GM21447 (cell line): ENCODE results near the gene STAG1.
"Not testable (repeated sequence)": the region's sequence is repeated elsewhere in the genome, so short reads cannot be mapped to it uniquely, and the experiment has no call there.

ENCODE experiments used
- ATAC-seq: cut with Tn5 transposase; IDR thresholded peaks from one replicate; pipeline ENCODE4 v1.9.1; 2021; ENCODE audit not compliant: unreplicated experiment

Gene STAG1

DNA sequence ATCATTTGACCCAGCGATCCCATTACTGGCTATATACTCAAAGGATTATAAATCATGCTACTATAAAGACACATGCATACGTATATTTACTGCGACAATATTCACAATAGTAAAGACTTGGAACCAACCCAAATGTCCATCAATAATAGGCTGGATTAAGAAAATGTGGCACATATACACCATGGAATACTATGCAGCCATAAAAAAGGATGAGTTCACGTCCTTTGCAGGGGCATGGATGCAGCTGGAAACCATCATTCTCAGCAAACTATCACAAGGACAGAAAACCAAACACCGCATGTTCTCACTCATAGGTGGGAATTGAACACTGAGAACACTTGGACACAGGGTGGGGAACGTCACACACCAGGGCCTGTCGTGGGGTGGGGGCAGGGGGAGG is 237.6 kb downstream of the STAG1 start:
- not testable (repeated sequence) for ATAC-seq

DNA sequence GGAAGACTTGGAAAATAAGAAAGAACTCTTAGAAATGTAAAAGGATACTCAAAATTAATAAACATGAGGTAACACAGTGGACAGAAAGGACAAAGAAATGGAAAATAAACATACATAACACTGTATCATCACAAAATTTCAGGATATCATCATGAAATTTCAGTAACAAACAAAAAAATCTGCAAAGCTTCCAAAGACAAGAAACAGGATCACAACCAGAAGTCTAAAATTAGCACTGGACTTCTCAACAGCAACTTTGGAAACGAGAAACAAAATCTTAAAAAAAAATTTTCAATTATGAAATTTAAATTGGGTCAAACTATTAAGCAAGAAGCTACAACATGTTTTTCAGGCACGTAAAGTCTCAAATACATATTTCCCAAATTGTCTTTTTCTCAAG is 238.8 kb downstream of the STAG1 start:
- no peak for ATAC-seq

DNA sequence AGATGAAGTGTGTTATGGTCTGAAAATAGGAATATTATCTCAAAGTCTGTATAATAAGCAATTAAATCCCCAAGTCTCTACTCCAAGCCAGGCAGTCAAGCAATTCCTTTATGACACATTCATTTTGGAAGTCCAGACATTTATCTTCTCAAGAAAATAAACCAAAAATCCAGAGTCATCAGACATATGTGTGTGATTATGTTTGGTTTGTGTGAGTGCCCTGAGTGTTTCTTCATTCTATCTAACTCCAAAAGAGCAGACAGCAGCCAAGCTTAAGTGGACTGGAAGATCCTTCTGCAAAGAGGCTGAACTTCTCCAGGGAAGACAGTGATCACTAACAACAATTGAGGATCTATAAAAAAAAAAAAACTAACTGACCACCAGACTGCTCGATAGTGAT is 239.8 kb downstream of the STAG1 start:
- no peak for ATAC-seq

DNA sequence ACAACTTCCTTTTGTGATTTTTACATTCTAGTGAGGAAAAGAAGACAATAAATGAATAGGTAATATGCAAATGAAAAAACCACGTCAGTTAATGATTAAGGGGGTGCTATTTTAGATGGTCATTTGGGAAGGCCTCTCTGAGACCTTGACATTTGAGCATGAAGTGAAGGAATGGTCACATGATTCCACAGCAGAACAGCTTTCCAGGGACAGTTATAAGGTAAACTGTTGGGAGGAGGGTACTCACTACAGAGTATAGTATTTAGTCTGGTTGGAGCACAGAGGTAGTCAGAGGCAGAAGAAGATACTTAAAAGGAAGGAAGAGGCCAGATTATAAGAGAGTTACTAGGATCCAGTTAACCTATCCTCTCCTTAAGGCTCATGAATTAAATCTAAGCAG is 246.5 kb downstream of the STAG1 start:
- no peak for ATAC-seq

DNA sequence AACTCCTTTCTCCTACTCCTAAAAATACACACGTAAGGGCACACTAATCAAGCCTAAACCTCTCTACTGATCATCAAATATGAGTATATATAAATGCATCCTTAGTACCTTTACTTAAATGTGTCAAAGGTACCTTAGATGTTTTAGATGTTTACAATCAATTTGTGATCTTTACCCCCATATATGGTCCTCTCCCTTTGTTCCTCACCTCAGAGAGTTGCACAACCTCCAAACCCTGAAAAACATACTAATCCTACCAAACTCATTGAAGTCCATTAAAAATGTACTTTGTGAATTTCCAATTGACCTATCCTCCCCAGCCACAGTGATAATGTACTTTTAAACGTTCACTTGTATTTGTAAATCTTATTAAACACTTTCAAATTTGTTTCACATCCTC is 249.1 kb downstream of the STAG1 start:
- ATAC-seq, result no peak

DNA sequence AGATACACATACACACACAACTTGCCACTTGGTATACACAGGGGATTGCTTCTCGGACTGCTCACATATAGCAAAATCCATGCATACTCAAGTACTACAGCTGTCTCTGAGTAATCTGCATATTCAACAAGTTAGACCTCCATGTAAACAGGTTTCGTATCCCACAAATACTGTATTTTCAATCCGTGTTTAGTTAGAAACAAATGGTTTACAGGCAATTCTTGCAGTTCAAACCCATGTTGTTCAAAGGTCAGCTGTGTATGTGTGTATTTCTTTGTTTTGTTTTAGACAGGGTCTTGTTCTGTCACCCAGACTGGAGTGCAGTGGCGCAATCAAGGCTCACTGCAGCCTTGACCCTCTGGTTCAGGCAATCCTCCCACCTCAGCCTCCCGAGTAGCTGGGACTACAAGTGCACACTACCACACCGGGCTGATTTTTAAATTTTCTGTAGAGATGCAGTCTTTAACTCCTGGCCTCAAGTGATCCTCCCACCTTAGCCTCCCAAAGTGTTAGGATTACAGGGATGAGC is 253.2 kb downstream of the STAG1 start:
- no peak for ATAC-seq

DNA sequence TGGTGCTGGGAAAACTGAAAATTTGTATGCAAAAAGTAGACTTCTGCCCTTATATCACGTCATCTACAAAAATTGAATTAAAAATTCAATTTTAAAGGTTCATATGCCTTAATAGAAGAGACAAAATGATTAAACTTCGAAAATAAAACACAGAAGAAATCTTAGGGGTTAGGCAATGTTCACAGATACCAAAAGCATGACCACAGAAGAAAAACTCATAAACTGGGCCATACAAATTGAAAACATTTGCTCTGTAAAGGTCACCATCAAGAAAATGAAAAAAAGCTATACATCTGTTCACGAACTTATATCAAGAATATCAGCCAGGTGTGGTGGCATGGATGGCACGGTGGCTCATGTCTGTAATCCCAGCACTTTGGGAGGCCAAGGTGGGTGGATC is 257.0 kb downstream of the STAG1 start:
- no peak for ATAC-seq

DNA sequence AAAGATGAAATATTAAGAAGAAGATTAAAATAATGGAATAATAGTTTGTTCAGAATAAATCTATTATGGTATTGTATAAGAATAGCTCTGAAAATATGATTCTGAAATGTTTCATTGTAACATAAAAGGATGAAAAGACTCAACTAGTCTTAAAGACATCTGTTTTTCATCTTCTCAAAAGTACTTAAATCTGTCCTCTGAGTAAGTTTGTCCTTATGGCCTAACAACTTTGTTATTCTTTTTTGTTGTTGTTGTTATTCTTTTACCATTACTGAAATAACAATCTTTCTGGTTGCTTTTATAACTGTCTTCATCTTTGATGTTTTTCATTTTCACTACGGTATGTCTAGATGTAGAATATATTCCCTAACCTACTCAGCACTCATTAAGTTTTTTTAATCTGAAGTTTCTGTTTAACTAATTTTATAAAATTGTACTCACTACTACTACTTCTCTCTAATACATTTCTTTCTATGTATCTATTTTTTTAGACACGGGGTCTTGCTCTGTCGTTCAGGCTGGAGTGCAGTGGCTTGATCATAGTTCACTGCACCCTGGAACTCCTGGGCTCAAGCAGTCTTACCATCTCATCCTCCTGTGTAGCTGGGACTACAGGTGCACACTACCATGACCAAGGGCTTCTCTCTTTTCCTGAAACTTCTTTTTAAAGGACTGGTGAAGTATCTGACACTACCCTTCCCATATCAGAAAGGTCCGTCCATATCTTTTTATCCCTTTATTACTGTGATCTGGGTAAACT is 261.4 kb downstream of the STAG1 start:
- ATAC-seq, result no peak

DNA sequence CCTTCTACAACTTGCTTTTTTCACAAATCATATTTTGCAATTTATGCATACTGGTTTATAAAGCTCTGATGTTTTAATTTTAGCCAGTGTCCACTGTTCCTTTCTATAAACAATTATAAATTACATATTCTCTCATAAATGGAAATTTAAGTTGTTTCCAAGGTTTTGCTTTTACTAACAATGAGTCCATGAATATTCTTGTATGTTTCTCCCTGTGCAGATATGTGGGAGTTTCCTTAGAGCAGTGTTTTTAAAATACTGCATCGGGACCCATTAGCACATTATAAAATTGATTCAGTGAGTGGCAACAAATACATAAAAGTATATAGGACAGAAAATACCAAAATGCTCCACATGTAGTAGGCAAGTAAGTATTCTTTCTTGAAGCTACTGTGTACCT is 266.4 kb downstream of the STAG1 start:
- ATAC-seq, result no peak

DNA sequence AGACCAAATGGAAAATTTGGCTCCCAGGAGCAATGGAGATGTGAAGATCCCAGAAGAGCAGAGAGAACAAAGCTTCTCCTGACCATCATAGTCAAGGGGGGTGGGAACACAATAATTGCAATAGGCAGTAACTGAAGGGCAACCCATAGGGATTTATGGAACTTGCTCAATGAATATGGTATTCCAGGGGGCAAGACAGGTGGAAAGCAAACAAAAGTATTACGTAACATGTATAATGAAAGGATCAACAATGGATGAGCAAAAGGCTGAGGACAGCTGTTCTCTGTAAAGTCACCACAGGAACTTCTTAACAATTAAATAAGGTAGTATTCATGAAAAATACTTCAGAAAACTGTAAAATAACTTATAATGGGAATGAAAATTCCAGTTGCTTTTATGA is 275.9 kb downstream of the STAG1 start:
- no peak for ATAC-seq

DNA sequence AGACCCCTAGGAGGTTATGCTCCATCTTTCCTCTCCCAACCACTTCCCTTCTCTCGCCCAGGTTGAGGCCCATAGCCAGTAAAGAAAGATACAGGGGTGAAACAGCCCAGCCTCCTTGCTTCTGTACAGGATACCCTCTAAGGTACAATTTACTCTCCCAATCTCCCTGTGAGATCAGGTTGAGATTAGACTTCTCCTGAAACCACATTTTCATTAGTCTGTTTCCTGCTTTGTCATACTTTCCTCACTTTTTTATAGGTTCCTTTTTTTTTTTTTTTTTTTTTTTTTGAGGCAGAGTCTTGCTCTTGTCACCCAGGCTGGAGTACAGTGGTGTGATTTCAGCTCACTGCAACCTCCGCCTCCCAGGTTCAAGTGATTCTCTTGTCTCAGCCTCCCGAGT is 277.3 kb downstream of the STAG1 start:
- ATAC-seq, result not testable (repeated sequence)

DNA sequence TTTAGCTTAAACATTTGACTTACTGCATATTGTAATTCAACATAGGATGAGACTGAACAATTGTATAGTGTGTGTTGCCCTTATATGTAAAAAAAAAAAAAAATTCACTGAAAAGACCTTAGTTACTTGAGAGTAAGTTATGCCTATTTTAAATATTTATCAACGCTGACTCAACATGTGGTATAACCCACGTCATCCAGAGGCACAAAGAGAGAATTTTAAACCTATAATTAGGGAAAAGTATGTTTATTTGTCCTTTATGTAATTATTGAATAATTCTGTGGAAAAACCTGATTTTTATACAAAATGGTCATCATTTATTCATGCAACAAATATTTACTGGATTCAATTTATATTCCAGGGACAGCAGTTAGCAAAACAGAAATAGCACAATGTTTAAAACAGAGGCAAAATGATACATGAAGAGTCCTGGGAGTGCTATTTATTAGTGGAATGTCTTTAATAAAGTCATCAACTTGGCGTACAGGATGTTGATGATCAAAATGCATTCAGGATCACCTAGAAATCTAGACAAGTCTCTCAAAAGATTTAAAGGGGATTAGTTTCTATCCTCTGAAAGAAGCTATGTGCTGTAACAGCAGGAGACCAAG is 278.4 kb downstream of the STAG1 start:
- no peak for ATAC-seq

DNA sequence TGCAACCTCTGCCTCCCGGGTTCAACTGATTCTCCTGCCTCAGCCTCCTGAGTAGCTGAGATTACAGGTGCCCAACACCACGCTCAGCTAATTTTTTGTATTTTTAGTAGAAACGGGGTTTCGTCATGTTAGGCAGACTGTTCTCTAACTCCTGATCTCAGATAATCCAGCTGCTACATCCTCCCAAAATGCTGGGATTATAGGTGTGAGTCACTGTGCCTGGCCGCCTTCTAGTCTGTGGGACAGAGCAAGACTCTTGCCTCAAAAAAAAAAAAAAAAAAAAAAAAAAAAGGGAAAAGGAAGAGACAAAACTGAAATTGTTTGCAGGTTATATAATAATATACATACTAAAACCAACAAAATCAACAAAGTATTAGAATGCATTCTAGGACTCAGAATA is 286.9 kb downstream of the STAG1 start:
- no peak for ATAC-seq

DNA sequence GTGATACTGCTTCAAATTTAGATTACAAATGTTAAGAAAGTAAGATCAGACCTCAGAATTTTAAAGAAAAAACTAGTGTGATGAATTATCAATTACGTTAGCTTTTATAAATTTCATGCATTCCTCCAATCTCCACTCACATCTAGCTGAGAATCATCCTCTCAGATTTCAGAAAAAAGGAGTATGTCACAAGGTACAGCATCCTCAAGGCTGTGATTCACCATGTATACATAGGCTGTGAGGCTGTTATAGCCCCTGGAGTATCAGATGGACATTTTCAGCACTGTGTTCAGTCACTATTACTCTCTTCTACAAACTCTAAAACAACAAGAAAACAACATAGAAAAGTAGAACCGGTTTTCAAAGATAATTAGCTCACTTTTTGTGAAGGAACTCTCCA is 287.7 kb downstream of the STAG1 start:
- no peak for ATAC-seq

DNA sequence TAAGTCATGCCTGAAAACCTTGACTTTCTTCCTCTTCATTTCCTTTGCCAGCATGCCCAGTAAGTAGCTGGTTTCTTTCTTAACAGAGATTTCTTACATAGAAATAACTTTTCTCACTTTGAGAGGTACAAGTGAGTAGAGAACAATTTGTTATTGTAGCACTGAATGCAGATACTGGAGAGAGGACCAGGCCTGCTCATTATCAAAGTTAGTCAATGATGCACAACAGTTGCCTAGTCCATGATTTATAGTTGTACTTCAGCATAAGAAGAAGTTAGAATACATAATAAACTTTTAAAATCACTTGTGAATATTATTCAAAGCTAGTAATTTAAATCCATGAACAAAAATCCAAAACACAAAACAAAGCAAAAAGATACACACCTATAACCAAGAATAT is 289.0 kb downstream of the STAG1 start:
- ATAC-seq, result no peak

DNA sequence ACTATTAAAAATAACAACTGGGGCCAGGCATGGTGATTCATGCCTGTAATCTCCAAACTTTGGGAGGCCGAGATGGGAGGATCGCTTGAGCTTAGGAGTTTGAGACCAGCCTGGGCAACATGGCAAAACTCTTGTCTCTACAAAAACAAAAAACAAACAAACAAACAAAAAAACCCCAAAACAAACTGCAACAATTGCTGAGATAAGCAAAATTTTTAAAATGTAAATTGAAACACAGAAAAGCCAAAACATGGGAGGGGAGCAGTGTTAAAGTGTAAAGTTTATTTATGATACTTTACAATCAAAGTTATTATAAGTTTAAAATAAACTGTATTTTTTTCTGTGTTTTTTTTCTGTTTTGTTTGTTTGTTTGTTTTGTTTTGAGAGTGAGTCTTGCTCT is 294.4 kb downstream of the STAG1 start:
- ATAC-seq, result no peak

DNA sequence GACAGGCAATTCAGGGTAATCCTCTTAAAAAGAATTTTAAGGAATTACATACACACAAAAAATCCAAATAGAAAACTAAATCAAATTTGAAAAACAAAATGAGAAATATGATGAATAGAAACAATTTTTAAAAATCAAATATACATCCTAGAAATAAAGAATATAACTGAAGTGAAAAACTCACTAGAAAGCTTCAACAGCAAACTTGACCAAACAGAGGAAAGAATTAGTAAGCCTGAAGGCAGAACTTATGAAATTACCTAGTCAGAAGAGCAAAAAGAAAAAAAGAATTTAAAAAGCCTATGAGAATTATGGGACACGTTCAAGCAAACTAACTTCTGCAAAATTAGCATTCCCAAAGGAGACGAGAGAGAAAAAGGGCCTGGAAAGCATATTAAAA is 296.0 kb downstream of the STAG1 start:
- ATAC-seq, result no peak

DNA sequence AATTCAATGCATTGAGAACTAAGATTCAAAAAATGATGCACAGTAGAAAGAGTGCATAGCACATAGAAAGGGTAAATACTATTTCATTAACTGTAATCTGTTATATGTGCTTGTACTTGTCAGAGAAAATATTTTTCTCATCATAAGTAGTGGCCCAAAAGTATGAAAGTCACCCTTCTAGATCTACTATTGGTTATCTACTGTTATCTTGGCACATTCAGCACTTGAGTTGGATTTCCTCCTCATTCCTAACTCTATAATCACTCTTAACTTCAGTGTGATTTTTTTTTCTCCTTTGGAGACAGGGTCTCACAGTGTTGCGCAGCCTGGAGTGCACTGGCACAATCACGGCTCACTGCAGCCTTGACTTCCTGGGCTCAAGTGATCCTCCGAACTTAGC is 307.6 kb downstream of the STAG1 start:
- no peak for ATAC-seq

DNA sequence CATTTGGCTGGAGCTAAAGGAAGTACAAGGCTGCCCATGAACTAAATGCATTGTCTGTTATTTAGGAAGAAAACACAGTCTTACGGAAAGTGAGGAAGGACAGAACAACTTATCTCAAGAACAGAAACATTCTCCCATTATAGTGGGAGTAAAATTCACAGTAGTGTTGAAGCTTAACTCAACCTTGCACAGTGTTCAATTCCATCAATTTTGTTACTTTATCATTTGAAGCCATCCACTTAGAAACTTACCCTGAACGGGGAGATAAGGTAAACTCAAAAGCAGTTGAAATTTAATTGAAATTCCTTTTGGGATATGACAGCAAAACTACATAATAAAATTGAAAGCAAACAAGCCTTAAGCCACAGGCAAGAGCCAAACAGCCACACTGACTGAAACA is 315.1 kb downstream of the STAG1 start:
- no peak for ATAC-seq

DNA sequence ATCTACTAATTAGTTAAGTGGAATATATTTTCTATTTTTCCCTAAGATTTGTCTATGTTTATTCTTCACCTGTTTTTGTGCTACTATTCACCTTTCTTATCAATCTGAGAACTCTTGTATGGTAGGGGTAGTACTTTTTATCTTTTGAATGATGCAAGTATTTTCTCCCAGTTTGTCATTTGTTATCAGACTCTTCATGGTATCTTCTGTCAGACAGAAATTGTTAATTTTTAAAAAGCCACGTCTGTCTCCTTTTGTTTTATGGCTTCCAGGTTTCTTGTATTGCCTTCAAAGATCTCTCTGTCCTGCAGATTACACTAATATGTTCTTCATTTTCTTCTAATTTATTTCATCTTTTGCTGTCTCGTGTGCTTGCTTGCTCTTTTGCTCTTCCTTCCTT is 317.7 kb downstream of the STAG1 start:
- ATAC-seq, result no peak

DNA sequence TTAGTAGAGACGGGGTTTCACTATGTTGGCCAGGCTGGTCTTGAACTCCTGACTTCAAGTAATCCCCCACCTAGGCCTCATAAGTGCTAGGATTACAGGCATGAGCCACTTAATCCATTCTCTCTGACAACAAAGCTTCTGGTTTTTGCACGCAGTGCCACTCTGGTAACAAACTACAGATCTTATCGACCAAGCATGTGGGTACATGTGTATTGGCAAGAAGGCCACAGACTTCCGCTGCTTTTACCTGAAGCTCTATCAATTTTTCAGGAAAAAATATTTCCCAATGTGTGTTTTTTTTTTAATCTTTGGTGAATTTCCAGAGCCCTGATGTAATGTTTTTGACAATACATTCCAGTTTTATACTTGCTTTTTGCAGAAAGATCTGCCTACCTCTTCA is 319.5 kb downstream of the STAG1 start:
- no peak for ATAC-seq

DNA sequence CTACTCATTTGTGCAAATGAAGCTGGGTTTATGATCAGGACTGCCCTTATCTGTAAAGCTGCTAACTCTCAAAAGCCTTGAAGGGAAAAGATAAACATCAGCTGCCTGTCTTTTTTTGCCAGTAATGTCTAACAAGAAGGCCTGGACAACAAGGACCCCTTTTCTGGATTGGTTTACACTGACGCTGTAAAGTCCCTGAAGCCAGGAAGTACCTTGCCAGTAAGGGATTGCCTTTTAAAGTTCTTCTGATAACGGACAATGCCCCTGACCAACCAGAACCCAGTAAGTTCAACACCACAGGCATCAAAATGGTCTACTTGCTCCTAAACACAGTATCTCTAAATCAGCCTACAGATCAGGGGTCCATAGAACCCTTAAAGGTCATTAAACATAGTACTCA is 324.0 kb downstream of the STAG1 start:
- ATAC-seq, result no peak

DNA sequence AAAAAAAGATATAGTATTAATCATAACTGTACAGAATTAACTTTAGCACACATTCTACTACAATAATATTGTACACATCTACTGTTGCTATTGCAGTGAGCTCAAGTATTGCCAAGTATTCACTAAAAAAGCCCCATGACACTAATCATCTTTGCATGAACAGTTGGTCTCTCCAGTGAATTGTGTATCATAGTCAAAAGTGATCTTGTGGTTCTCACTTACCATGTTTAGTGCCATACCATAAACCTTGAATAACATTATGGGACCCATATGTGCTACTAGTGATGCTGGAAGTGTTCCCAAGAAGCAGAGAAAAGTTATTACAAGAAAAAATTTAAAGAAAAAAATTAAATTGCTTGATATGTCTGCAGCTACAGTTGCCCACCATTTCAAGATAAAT is 324.9 kb downstream of the STAG1 start:
- ATAC-seq, result no peak
